ENCODE measurements around the gene TAF1. TPM values are rescaled to one million over a fixed set of nuclear protein-coding genes. Genes with fewer than 3 reads are reported as not detected.
A peak's percentile ranks its signal among the peaks of the same experiment; 100 is the strongest.

Gene TAF1
- polyA plus RNA-seq, 1 of the 3 experiments (the other 2 are of a cell fraction) = 25.0 TPM

DNA sequence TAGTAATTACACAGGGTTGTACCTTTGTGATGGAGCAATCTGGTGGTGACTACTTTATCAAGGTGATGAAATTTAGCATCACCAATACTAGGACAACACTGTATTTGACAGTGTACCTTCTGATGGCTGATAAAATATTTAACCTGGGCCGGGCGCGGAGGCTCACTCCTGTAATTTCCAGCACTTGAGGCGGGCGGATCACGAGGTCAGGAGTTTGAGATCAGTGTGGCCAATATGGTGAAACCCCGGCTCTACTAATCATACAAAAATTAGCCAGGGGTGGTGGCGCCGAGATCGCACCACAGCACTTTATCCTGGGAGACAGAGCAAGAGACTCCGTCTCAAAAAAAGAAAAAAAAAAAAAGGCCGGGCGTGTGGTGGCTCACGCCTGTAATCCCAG, 1.9 kb upstream of the TAF1 start:
- POLR2A ChIA-PET = no interaction called here
- Histone ChIP-seq H2AFZ (ENCODE audit: low read depth) (no peak overlapping the region), H3K36me3 (replicated peaks in 1 of 2; ENCODE audit: control insufficient read depth in 1 of 2, insufficient read depth in 2 of 2, low read length in 1 of 2) (peaks cover 5 to 9% of the 10 kb centered on the region in 2 experiments), H3K27ac (ENCODE audit: low read depth in 2 of 2, low read length in 1 of 2) (no peak overlapping the region), H3K9ac (no peak overlapping the region), H3K4me1 (ENCODE audit: control insufficient read depth in 1 of 2, insufficient read depth in 2 of 2, low read depth in 1 of 2, low read length in 1 of 2) (peaks cover 7 to 10% of the 10 kb centered on the region in 2 experiments; a peak in 2 of 4 replicates), H4K20me1 (ENCODE audit: insufficient read depth) (0 out of 2 replicates have a peak, but pooled peaks cover 7% of the 10 kb centered on the region), H3K4me2 (no peak overlapping the region), H3K79me2 (ENCODE audit: insufficient read depth) (peaks cover 28% of the 10 kb centered on the region), H3K4me3 (ENCODE audit: low read depth in 2 of 2, low read length in 1 of 2) (no peak overlapping the region), H3K27me3 (ENCODE audit: insufficient read depth) (no peaks in the 10 kb centered on the region; the same call in 1 of the 2 replicates), H3K9me3 (no peaks in the 10 kb centered on the region), H3F3A (replicated peaks; ENCODE audit: insufficient read depth) (peaks cover 5% of the 10 kb centered on the region), H3K9me2 (no peaks in the 10 kb centered on the region)
- WGBS (ENCODE audit: low lambda C conversion rate) = 61% methylated on average over 13 of the region's 14 CpGs
- TF ChIP-seq TCF12 (IDR thresholded peaks at IDR 0.05) (no peak), EP300 (IDR thresholded peaks at IDR 0.05; ENCODE audit: borderline replicate concordance in 1 of 2, low read depth in 1 of 2, low read length in 1 of 2) (no peak), MXI1 (IDR thresholded peaks at IDR 0.05; ENCODE audit: low read depth, low read length) (no peak), USF2 (IDR thresholded peaks at IDR 0.05; ENCODE audit: borderline replicate concordance, low read depth, low read length) (no peak), MEF2A (IDR thresholded peaks at IDR 0.05; ENCODE audit: borderline replicate concordance, low read depth) (no peak), FOSL2 (IDR thresholded peaks at IDR 0.05; ENCODE audit: borderline replicate concordance, low read depth) (no peak), TEAD4 (IDR thresholded peaks at IDR 0.05; ENCODE audit: borderline replicate concordance, insufficient read depth) (no peak), EZH2phosphoT487 (IDR thresholded peaks at IDR 0.05; ENCODE audit: borderline replicate concordance, low read depth) (no peak), RCOR1 (IDR thresholded peaks at IDR 0.05; ENCODE audit: low read length) (no peak), RFX5 (IDR thresholded peaks at IDR 0.05; ENCODE audit: low read length) (no peak), ELF1 (IDR thresholded peaks at IDR 0.05) (no peak), GATA2 (CRISPR knock-in tag; IDR thresholded peaks at IDR 0.05) (no peak), FOXJ3 (CRISPR knock-in tag; IDR thresholded peaks at IDR 0.05) (no peak), NFIC (IDR thresholded peaks at IDR 0.05; ENCODE audit: borderline replicate concordance) (no peak)
- CTCF ChIA-PET = interaction anchor here (0.7 kb wide), 1 partner anchor 347 kb away, joined by 3 read pairs; no protein-coding TSS in a partner anchor
- no peak for DNase-seq

- DNase-seq = no peak
- CTCF ChIA-PET = interaction anchor here (1.4 kb wide), 1 partner anchor 82 kb away, joined by 5 read pairs; the partner anchor contains the start of gene NONO
- WGBS (ENCODE audit: low lambda C conversion rate) = 4% methylated on average over 16 of the region's 16 CpGs
Observed at GRCh38 chrX:71365356-71365874, 742 bp upstream of the TAF1 start.

More at GRCh38 chrX:71365356-71365874, 742 bp upstream of the TAF1 start:
- Histone ChIP-seq H3K9ac (peak overlapping the region; percentile 89), H3K4me3 (ENCODE audit: low read depth in 2 of 2, low read length in 1 of 2) (peak overlapping the region; percentile 49 to 83), H4K20me1 (ENCODE audit: insufficient read depth) (0 out of 2 replicates have a peak, but pooled peaks cover 12% of the 10 kb centered on the region), H3K79me2 (ENCODE audit: insufficient read depth) (peaks cover 40% of the 10 kb centered on the region), H3K9me2 (no peaks in the 10 kb centered on the region), H3K4me1 (ENCODE audit: control insufficient read depth in 1 of 2, insufficient read depth in 2 of 2, low read depth in 1 of 2, low read length in 1 of 2) (peaks cover 7 to 10% of the 10 kb centered on the region in 2 experiments; a peak in 2 of 4 replicates), H3K27me3 (ENCODE audit: insufficient read depth) (no peaks in the 10 kb centered on the region; the same call in 1 of the 2 replicates), H3K4me2 (peak overlapping the region; percentile 80), H3K27ac (ENCODE audit: low read depth in 2 of 2, low read length in 1 of 2) (peak overlapping the region; percentile 48 to 90), H3K9me3 (no peaks in the 10 kb centered on the region), H3F3A (replicated peaks; ENCODE audit: insufficient read depth) (peaks cover 5% of the 10 kb centered on the region), H2AFZ (ENCODE audit: low read depth) (peak overlapping the region; percentile 77), H3K36me3 (replicated peaks in 1 of 2; ENCODE audit: control insufficient read depth in 1 of 2, insufficient read depth in 2 of 2, low read length in 1 of 2) (peaks cover 5 to 13% of the 10 kb centered on the region in 2 experiments)
- POLR2A ChIA-PET = interaction anchor here (0.7 to 1.7 kb wide), 7 partner anchors 9 to 112 kb away, joined by 3 to 19 read pairs (median 3); partner anchors contain the start of genes NONO and ZMYM3
- no peak for TF ChIP-seq FOXJ3 (CRISPR knock-in tag; IDR thresholded peaks at IDR 0.05)
- 0 out of 2 replicates have a peak, but pooled peaks have one; percentile 80 for TF ChIP-seq SIN3A (IDR thresholded peaks at IDR 0.05; ENCODE audit: borderline replicate concordance, low read depth, low read length)
- no peak for TF ChIP-seq RAD21 (IDR thresholded peaks at IDR 0.05; ENCODE audit: low read length)
- TF ChIP-seq, protein P1, sequence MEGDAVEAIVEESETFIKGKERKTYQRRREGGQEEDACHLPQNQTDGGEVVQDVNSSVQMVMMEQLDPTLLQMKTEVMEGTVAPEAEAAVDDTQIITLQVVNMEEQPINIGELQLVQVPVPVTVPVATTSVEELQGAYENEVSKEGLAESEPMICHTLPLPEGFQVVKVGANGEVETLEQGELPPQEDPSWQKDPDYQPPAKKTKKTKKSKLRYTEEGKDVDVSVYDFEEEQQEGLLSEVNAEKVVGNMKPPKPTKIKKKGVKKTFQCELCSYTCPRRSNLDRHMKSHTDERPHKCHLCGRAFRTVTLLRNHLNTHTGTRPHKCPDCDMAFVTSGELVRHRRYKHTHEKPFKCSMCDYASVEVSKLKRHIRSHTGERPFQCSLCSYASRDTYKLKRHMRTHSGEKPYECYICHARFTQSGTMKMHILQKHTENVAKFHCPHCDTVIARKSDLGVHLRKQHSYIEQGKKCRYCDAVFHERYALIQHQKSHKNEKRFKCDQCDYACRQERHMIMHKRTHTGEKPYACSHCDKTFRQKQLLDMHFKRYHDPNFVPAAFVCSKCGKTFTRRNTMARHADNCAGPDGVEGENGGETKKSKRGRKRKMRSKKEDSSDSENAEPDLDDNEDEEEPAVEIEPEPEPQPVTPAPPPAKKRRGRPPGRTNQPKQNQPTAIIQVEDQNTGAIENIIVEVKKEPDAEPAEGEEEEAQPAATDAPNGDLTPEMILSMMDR (IDR thresholded peaks at IDR 0.05) = no peak
- no peak for TF ChIP-seq MXI1 (IDR thresholded peaks at IDR 0.05; ENCODE audit: low read depth, low read length)
- TF ChIP-seq REST (IDR thresholded peaks at IDR 0.05; ENCODE audit: low read depth, low read length) = no peak
- no peak for TF ChIP-seq RXRA (IDR thresholded peaks at IDR 0.05; ENCODE audit: borderline replicate concordance, low read depth)
- TF ChIP-seq POLR2AphosphoS5 (IDR thresholded peaks at IDR 0.05; ENCODE audit: low read depth, low read length) = peak; percentile 87
- TF ChIP-seq MEF2A (IDR thresholded peaks at IDR 0.05; ENCODE audit: borderline replicate concordance, low read depth) = no peak
